Neuronal stem cell (in vitro differentiated cells): ENCODE results near the gene BST1.

ENCODE experiments used
- DNase-seq: peaks from one replicate; pipeline ENCODE4 v3.0.0-alpha.2; 2013; ENCODE audit warnings: low spot score
- H2AFZ ChIP-seq: one replicate; pipeline ENCODE4 v1.6.1; 2013; ENCODE audit warnings: mild to moderate bottlenecking, low read length, inconsistent platforms
- H2AK5ac ChIP-seq: 2 replicates; pipeline ENCODE4 v1.6.1; 2013; ENCODE audit warnings: low read depth, mild to moderate bottlenecking, inconsistent platforms, low read length, moderate library complexity, mixed read lengths
- H2BK120ac ChIP-seq: 2 replicates; pipeline ENCODE4 v1.6.1; 2013; ENCODE audit warnings: low read depth, mild to moderate bottlenecking, inconsistent platforms, low read length, moderate library complexity, mixed read lengths
- H2BK12ac ChIP-seq: one replicate; pipeline ENCODE4 v1.6.1; 2013; ENCODE audit warnings: low read length, inconsistent platforms
- H2BK15ac ChIP-seq: 2 replicates; pipeline ENCODE4 v1.6.1; 2013; ENCODE audit warnings: mild to moderate bottlenecking, low read length, inconsistent platforms, mixed read lengths
- H2BK5ac ChIP-seq: one replicate; pipeline ENCODE4 v1.6.1; 2013; ENCODE audit warnings: inconsistent platforms, mild to moderate bottlenecking, low read length, moderate library complexity
- H3K14ac ChIP-seq: one replicate; pipeline ENCODE4 v1.6.1; 2013; ENCODE audit warnings: low read length, inconsistent platforms
- H3K18ac ChIP-seq: 2 replicates; pipeline ENCODE4 v1.6.1; 2013; ENCODE audit warnings: low read length, inconsistent platforms
- H3K23ac ChIP-seq: 2 replicates; pipeline ENCODE4 v1.6.1; 2013; ENCODE audit warnings: low read depth, mild to moderate bottlenecking, mixed read lengths, low read length, inconsistent platforms; ENCODE audit not compliant: poor library complexity
- H3K27ac ChIP-seq: replicated peaks from 3 replicates; pipeline ENCODE4 v1.5.1; 2013; ENCODE audit warnings: low read length, inconsistent platforms
- H3K27me3 ChIP-seq, 3 experiments: 2 replicates each; pipeline ENCODE4 v1.6.1; 2013; ENCODE audit warnings: low read length in 3 of 3, mild to moderate bottlenecking in 2 of 3, inconsistent platforms in 1 of 3, low read depth in 1 of 3, mixed read lengths in 1 of 3, moderate library complexity in 1 of 3; ENCODE audit not compliant: control insufficient read depth in 3 of 3, insufficient read depth in 3 of 3
- H3K36me3 ChIP-seq, 2 donors: replicated peaks in 1 of 2; 2 replicates each; pipeline ENCODE4 v1.6.1; 2013; ENCODE audit warnings: low read length in 2 of 2; ENCODE audit not compliant: control insufficient read depth in 2 of 2, insufficient read depth in 2 of 2
- H3K4ac ChIP-seq: 2 replicates; pipeline ENCODE4 v1.6.1; 2013; ENCODE audit warnings: inconsistent platforms, mild to moderate bottlenecking, low read length, moderate library complexity
- H3K4me1 ChIP-seq, 2 donors: 1 replicate in 1 of 2; 2 replicates in 1 of 2; pipeline ENCODE4 v1.6.1; 2013; ENCODE audit warnings: low read length in 2 of 2, low read depth in 1 of 2; ENCODE audit not compliant: control insufficient read depth in 2 of 2, insufficient read depth in 1 of 2
- H3K4me2 ChIP-seq: one replicate; pipeline ENCODE4 v1.6.1; 2013; ENCODE audit warnings: mild to moderate bottlenecking, low read length, inconsistent platforms; ENCODE audit not compliant: insufficient read depth, poor library complexity, severe bottlenecking
- H3K4me3 ChIP-seq, 2 donors: 2 replicates each; pipeline ENCODE4 v1.5.1; 2013; ENCODE audit warnings: low read length in 2 of 2, mild to moderate bottlenecking in 2 of 2, inconsistent platforms in 1 of 2, moderate library complexity in 1 of 2
- H3K79me1 ChIP-seq: one replicate; pipeline ENCODE4 v1.6.1; 2013; ENCODE audit warnings: low read depth, mild to moderate bottlenecking, inconsistent platforms, low read length, moderate library complexity
- H3K9ac ChIP-seq: one replicate; pipeline ENCODE4 v1.6.1; 2013; ENCODE audit warnings: mild to moderate bottlenecking, low read depth, low read length, inconsistent platforms; ENCODE audit not compliant: poor library complexity
- H3K9me3 ChIP-seq, 2 donors: replicated peaks in 1 of 2; 2 replicates each; pipeline versions ENCODE3 to v1.6.1; 2013; ENCODE audit warnings: low read length in 2 of 2, mild to moderate bottlenecking in 2 of 2, inconsistent platforms in 1 of 2, low read depth in 1 of 2, mixed read lengths in 1 of 2, moderate library complexity in 1 of 2; ENCODE audit not compliant: control insufficient read depth in 2 of 2, insufficient read depth in 1 of 2
- H4K8ac ChIP-seq: one replicate; pipeline ENCODE4 v1.6.1; 2013; ENCODE audit warnings: low read depth, mild to moderate bottlenecking, inconsistent platforms, low read length, moderate library complexity
- H4K91ac ChIP-seq: one replicate; pipeline ENCODE4 v1.6.1; 2013; ENCODE audit warnings: low read length, low read depth, mild to moderate bottlenecking, inconsistent platforms; ENCODE audit not compliant: poor library complexity
- WGBS, 2 donors: extraction: QIAGEN DNeasy Blood & Tissue Kit; methylation state at CpG; one replicate each; pipeline ENCODE4 v1.1.7; 2013; ENCODE audit warnings: missing lambda C conversion rate in 2 of 2, mixed read lengths in 1 of 2; ENCODE audit not compliant: insufficient read length in 2 of 2, insufficient replicate concordance in 1 of 2; ENCODE audit errors: extremely low coverage in 2 of 2; 5-methylcytosine and 5-hydroxymethylcytosine counted together

Gene BST1

DNA sequence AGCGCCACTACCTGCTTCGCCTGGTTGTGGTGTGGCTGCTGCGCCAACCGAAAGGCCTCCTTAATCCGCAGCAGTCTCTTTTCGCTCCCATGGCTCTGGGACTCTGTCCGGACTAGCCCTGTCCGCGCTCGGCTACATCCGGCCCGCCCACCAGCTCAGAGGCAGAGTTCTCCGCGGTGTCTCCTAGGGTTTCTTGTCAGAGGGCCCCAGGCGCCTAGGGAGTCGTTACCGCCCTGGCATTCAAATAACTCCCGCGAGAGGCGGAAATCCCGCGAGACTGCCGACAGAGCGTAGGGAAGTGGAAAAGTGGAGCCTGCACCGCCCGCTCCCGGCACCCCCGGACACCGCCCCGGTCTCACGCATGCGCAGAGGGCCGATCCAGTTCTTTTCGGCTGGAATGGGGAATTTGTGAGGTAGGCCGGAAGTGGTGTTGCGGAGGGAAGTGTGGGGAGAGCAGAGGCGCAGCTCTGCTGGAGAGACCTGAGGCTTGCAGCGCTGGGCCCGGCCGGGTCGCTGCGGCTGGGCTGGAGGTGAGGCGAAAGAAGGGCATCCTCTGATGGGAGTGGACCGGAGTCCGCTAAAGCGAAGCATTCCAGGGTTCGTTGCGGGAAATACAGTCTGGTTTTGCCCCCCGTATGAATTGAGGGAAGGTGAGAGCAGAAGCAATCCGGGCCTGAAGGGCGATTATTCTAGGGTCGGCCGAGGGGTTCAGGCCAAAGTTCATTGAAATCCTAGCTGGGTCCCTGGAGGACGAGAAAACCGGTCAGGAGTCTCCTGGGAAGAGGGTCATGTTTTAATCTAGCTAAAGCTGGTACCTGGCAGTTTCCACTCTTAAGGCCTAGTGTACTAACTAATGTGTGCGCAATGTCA lies 21.3 kb upstream of the BST1 start, which contains the start of gene FAM200B:
Gene FAM200B (plus strand): TSS at position 456 of the 870 bp plus-strand sequence. CDS start 5,151 bp downstream, outside the sequence.
- H3K23ac ChIP-seq, result peak within 1 kb of the TSS; percentile 26
- WGBS, 2 donors, result no CpG with 5 or more reads among the region's 56 CpGs
- DNase-seq, result peak; percentile 100
- no peak within 1 kb of the TSS for H2AK5ac ChIP-seq
- peaks cover 0 to 27% of the 10 kb centered on the region in 2 donors for H3K9me3 ChIP-seq
- H2BK5ac ChIP-seq, result peak within 1 kb of the TSS; percentile 88
- peak within 1 kb of the TSS; percentile 82 for H2BK120ac ChIP-seq
- H2BK15ac ChIP-seq, result peak within 1 kb of the TSS; percentile 63
- peaks cover 4 to 61% of the 10 kb centered on the region in 2 donors for H3K36me3 ChIP-seq
- H3K27ac ChIP-seq, result peak within 1 kb of the TSS; percentile 99
- peak within 1 kb of the TSS; percentile 89 for H2AFZ ChIP-seq
- no peak within 1 kb of the TSS for H4K91ac ChIP-seq
- H3K9ac ChIP-seq, result peak within 1 kb of the TSS; percentile 88
- peaks cover 2% of the 10 kb centered on the region for H3K79me1 ChIP-seq
- peak within 1 kb of the TSS; percentile 68 for H3K4me2 ChIP-seq
- H3K4me1 ChIP-seq, result peaks cover 0 to 11% of the 10 kb centered on the region in 2 donors
- H3K18ac ChIP-seq, result peak within 1 kb of the TSS; percentile 89
- H2BK12ac ChIP-seq, result no peak within 1 kb of the TSS
- no peak within 1 kb of the TSS for H3K14ac ChIP-seq
- no peak within 1 kb of the TSS for H3K4ac ChIP-seq
- no peak within 1 kb of the TSS for H4K8ac ChIP-seq
- peak within 1 kb of the TSS; percentile 77 to 91 for H3K4me3 ChIP-seq
- H3K27me3 ChIP-seq, result no peaks in the 10 kb centered on the region

DNA sequence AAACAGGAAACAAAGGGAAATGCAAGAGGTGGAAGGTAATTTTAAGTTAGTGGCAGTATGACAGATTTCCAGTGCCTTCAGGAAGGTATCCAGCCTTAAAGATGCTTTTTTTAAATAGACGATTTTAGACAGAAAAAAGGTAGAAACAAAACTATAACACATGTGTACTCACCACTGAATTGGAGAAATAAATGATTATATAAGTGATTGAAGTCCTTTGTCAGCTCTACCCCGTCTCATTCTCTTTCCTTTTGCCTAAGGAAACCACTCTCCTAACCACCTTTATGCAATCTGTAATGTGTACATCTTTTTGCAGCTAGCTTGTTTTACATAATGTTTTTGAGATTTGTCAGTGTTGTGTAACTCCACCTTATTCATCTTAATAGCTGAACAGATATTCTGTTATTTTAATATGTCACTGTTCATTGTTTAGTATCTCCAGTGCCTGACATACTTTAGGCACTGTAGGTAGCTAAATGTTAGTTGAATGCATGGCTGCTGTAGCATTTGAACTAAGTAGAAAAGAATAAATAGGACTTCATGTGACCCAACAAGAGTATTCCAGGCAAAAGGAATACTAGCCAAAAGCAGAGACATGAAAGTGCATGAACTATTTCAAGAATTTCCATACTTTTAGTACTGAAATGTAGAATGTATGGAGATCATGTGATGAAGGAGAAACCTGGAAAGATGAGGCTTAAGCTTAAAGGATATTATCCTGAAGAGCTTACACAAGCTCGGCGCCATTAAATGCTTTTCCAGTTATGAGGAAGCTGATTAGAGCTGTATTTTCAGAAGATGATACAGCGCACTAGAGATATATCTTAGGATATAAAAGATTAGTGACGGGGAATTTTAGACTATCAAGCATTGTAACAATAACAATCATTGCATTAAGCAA lies 20.4 kb upstream of the BST1 start:
- Histone ChIP-seq H2AFZ (peak overlapping the region; percentile 89), H3K23ac (no peak overlapping the region), H2BK5ac (peak overlapping the region; percentile 88), H4K91ac (no peak overlapping the region), H3K9ac (no peak overlapping the region), H3K4me1 (peaks cover 0 to 11% of the 10 kb centered on the region in 2 donors), H3K9me3 (peaks cover 0 to 18% of the 10 kb centered on the region in 2 donors), H4K8ac (no peak overlapping the region), H3K27ac (peak overlapping the region; percentile 90), H2BK15ac (no peak overlapping the region), H3K4me3 (peak overlapping the region; percentile 77 to 83), H3K79me1 (peaks cover 2% of the 10 kb centered on the region), H2BK120ac (no peak overlapping the region), H3K4ac (no peak overlapping the region), H3K4me2 (peak overlapping the region; percentile 68), H2BK12ac (no peak overlapping the region), H3K14ac (no peak overlapping the region), H3K18ac (no peak overlapping the region), H3K36me3 (peaks cover 4 to 61% of the 10 kb centered on the region in 2 donors), H3K27me3 (no peaks in the 10 kb centered on the region), H2AK5ac (no peak overlapping the region)
- no CpG with 5 or more reads among the region's 6 CpGs for WGBS, 2 donors
- DNase-seq, result no peak

DNA sequence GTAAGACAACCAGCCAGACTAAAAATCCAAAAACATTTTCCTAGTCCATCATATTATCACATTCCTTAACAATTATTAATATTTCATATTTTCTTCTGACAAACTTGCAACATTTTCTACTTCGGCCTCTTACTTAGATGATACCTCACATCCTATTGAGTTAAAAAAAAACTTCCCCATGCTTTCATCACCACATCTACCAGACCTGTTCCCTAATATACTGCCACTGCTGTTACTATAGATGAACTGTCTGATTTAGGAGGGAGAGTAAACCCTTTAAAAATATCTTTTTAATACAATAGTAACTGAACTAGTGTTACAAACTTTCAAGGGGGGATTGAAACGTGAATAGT lies 19.7 kb upstream of the BST1 start:
- Histone ChIP-seq H2AK5ac (no peak overlapping the region), H3K4me3 (peak overlapping the region in 1 of 2 donors; percentile 77), H3K4me1 (peaks cover 0 to 11% of the 10 kb centered on the region in 2 donors), H2BK12ac (no peak overlapping the region), H4K8ac (no peak overlapping the region), H2BK5ac (no peak overlapping the region), H2BK120ac (no peak overlapping the region), H4K91ac (no peak overlapping the region), H3K79me1 (no peaks in the 10 kb centered on the region), H3K27me3 (no peaks in the 10 kb centered on the region), H3K9me3 (peaks cover 0 to 13% of the 10 kb centered on the region in 2 donors), H3K27ac (no peak overlapping the region), H2AFZ (no peak overlapping the region), H2BK15ac (no peak overlapping the region), H3K23ac (no peak overlapping the region), H3K18ac (no peak overlapping the region), H3K4ac (no peak overlapping the region), H3K4me2 (no peak overlapping the region), H3K9ac (no peak overlapping the region), H3K36me3 (peaks cover 4 to 61% of the 10 kb centered on the region in 2 donors), H3K14ac (no peak overlapping the region)
- DNase-seq, result no peak
- 100% methylated on average over 1 to 2 of the region's 2 CpGs for WGBS, 2 donors
